Activated B cell treated with CpG ODN at 0.5 μM for 24 hours (primary cell): ENCODE results near the gene NUDT3. TPM values are rescaled to one million over a fixed set of nuclear protein-coding genes. Genes with fewer than 3 reads are reported as not detected.
A peak's percentile ranks its signal among the peaks of the same experiment; 100 is the strongest.
"Not testable (repeated sequence)": the region's sequence is repeated elsewhere in the genome, so short reads cannot be mapped to it uniquely, and the experiment has no call there.

ENCODE experiments used
- ATAC-seq: fragments of 200-7000 bp; cut with Tn5 transposase; one replicate; pipeline ENCODE4 v1.10.0; 2021; ENCODE audit warnings: low read depth, mild to moderate bottlenecking, moderate library complexity
- CTCF ChIA-PET: fragments of 350-600 bp; sonication (Branson Sonifier 250); formaldehyde crosslinking; loops from one replicate; lab custom pipeline; 2021; ENCODE audit warnings: antibody characterized with exemption; lab: Charles Lee
- POLR2A ChIA-PET: fragments of 350-600 bp; sonication (Branson Sonifier 250); formaldehyde crosslinking; loops from one replicate; lab custom pipeline; 2021; ENCODE audit warnings: antibody characterized with exemption; lab: Charles Lee
- DNase-seq: peaks from one replicate; pipeline ENCODE4 v3.0.0; 2022
- H3K27ac Mint-ChIP-seq: one replicate; pipeline ENCODE4 v1.8.0; 2020; ENCODE audit warnings: mixed read lengths
- H3K27me3 Mint-ChIP-seq: one replicate; pipeline ENCODE4 v1.8.0; 2021; ENCODE audit warnings: mixed read lengths
- H3K36me3 Mint-ChIP-seq: one replicate; pipeline ENCODE4 v1.8.0; 2021; ENCODE audit warnings: low read depth, mixed read lengths
- H3K4me1 Mint-ChIP-seq: one replicate; pipeline ENCODE4 v1.8.0; 2021; ENCODE audit warnings: mixed read lengths
- H3K4me3 Mint-ChIP-seq: one replicate; pipeline ENCODE4 v1.8.0; 2020; ENCODE audit warnings: mild to moderate bottlenecking, mixed read lengths
- H3K9me3 Mint-ChIP-seq: one replicate; pipeline ENCODE4 v1.8.0; 2020; ENCODE audit warnings: mixed read lengths
- CTCF ChIP-seq: fragments of 200-600 bp; IDR thresholded peaks from one replicate; pipeline ENCODE4 v1.8.0; 2022; ENCODE audit warnings: antibody characterized with exemption, mild to moderate bottlenecking
- intact Hi-C: fragments of 100-400 bp; cut with micrococcal nuclease; formaldehyde crosslinking; loops from one replicate; pipeline ENCODE4 v1.15.1; 2024
- total RNA-seq: library from RNA; stranded (reverse); gene quantifications from 2 replicates; pipeline ENCODE4 v1.2.3, GENCODE V29; 2022

Gene NUDT3
- total RNA-seq, 1 donor from 2014 or later = 27.0 TPM

GRCh38 chr6:34375833-34376232, 16.6 kb downstream of the NUDT3 start:
- peaks cover 18% of the 10 kb centered on the region for H3K4me1 Mint-ChIP-seq
- H3K36me3 Mint-ChIP-seq = peaks cover 11% of the 10 kb centered on the region
- H3K9me3 Mint-ChIP-seq = no peaks in the 10 kb centered on the region
- ATAC-seq = no peak
- ChIA-PET CTCF (interaction anchor here (1.1 kb wide), 1 partner anchor 39 kb away, joined by 3 read pairs; no protein-coding TSS in a partner anchor), POLR2A (no interaction called here)
- no peak for TF ChIP-seq CTCF
- H3K4me3 Mint-ChIP-seq = no peak overlapping the region
- H3K27me3 Mint-ChIP-seq = no peaks in the 10 kb centered on the region
- intact Hi-C loops = loop anchor here (2.0 kb wide), 1 partner anchor 15 kb away; no protein-coding TSS in a partner anchor
- H3K27ac Mint-ChIP-seq = no peak overlapping the region
- DNase-seq = no peak

GRCh38 chr6:34374508-34374907, 18.0 kb downstream of the NUDT3 start:
- intact Hi-C loops = loop anchor here (2.0 kb wide), 1 partner anchor 16 kb away; no protein-coding TSS in a partner anchor
- H3K4me3 Mint-ChIP-seq = no peak overlapping the region
- POLR2A ChIA-PET = no interaction called here
- no peaks in the 10 kb centered on the region for H3K27me3 Mint-ChIP-seq
- H3K27ac Mint-ChIP-seq = no peak overlapping the region
- H3K9me3 Mint-ChIP-seq = no peaks in the 10 kb centered on the region
- peaks cover 15% of the 10 kb centered on the region for H3K36me3 Mint-ChIP-seq
- CTCF ChIA-PET = no interaction called here
- TF ChIP-seq CTCF = no peak
- DNase-seq = no peak
- peak; percentile 18 for ATAC-seq
- H3K4me1 Mint-ChIP-seq = peaks cover 22% of the 10 kb centered on the region

- Mint-ChIP-seq H3K27ac (no peak overlapping the region), H3K4me3 (no peak overlapping the region), H3K36me3 (peaks cover 18% of the 10 kb centered on the region), H3K27me3 (no peaks in the 10 kb centered on the region), H3K4me1 (peaks cover 23% of the 10 kb centered on the region), H3K9me3 (no peaks in the 10 kb centered on the region)
- no peak for TF ChIP-seq CTCF
- no peak for DNase-seq
- POLR2A ChIA-PET = no interaction called here
- CTCF ChIA-PET = no interaction called here
- ATAC-seq = peak; percentile 62
- intact Hi-C loops = loop anchor here (2.0 kb wide), 1 partner anchor 17 kb away; no protein-coding TSS in a partner anchor
Measured at GRCh38 chr6:34374069-34374468, 18.4 kb downstream of the NUDT3 start.

GRCh38 chr6:34373511-34373910, 19.0 kb downstream of the NUDT3 start:
- POLR2A ChIA-PET = no interaction called here
- Mint-ChIP-seq H3K4me1 (peaks cover 23% of the 10 kb centered on the region), H3K9me3 (no peaks in the 10 kb centered on the region), H3K36me3 (peaks cover 21% of the 10 kb centered on the region), H3K27ac (peak overlapping the region; percentile 54), H3K27me3 (no peaks in the 10 kb centered on the region), H3K4me3 (no peak overlapping the region)
- no peak for TF ChIP-seq CTCF
- DNase-seq = no peak
- CTCF ChIA-PET = interaction anchor here (0.8 kb wide), 1 partner anchor 12 kb away, joined by 3 read pairs; no protein-coding TSS in a partner anchor
- intact Hi-C loops = no loop called here
- ATAC-seq = no peak

- H3K27me3 Mint-ChIP-seq, H3K4me3 Mint-ChIP-seq, ATAC-seq, DNase-seq, H3K9me3 Mint-ChIP-seq, intact Hi-C loops, H3K27ac Mint-ChIP-seq, CTCF ChIA-PET, POLR2A ChIA-PET: not testable (repeated sequence)
- H3K36me3 Mint-ChIP-seq = peaks cover 18% of the 10 kb centered on the region
- peaks cover 29% of the 10 kb centered on the region for H3K4me1 Mint-ChIP-seq
Measured at GRCh38 chr6:34371865-34372264, 20.6 kb downstream of the NUDT3 start.

GRCh38 chr6:34370361-34370760, 22.1 kb downstream of the NUDT3 start:
- ATAC-seq (no peak), DNase-seq (no peak)
- Mint-ChIP-seq H3K36me3 (peaks cover 18% of the 10 kb centered on the region), H3K4me3 (no peak overlapping the region), H3K27ac (no peak overlapping the region), H3K9me3 (no peaks in the 10 kb centered on the region), H3K4me1 (peaks cover 36% of the 10 kb centered on the region), H3K27me3 (no peaks in the 10 kb centered on the region)
- CTCF ChIA-PET = interaction anchor here (0.6 kb wide), 1 partner anchor 25 kb away, joined by 3 read pairs; no protein-coding TSS in a partner anchor
- no peak for TF ChIP-seq CTCF
- intact Hi-C loops = no loop called here
- POLR2A ChIA-PET = no interaction called here
